Measurements from ENCODE around the gene BLNK. TPM values are rescaled to one million over a fixed set of nuclear protein-coding genes. Genes with fewer than 3 reads are reported as not detected.

The BLNK gene
- total and polyA plus RNA-seq, 2 experiments from 2014 or later = 0.11 TPM; not detected in 1

GRCh38 chr10:96269438-96270300 is 1.7 kb downstream of the BLNK start (continued):
- TF ChIP-seq ETS1 (IDR thresholded peaks at IDR 0.05) (no peak), NANOG (IDR thresholded peaks at IDR 0.05; ENCODE audit: borderline replicate concordance) (no peak), EZH2phosphoT487 (IDR thresholded peaks at IDR 0.05; ENCODE audit: unreplicated experiment) (no peak), CTCF (conservative IDR thresholded peaks at IDR 0.05; ENCODE audit: low read depth in 2 of 2) (no peak), CREB1 (CRISPR knock-in tag; IDR thresholded peaks at IDR 0.05; ENCODE audit: low read depth) (no peak), STAT1 (IDR thresholded peaks at IDR 0.05; ENCODE audit: unreplicated experiment) (no peak), JUNB (IDR thresholded peaks at IDR 0.05; ENCODE audit: unreplicated experiment) (no peak)

GRCh38 chr10:96268341-96268909 is 2.9 kb downstream of the BLNK start:
- Mint-ChIP-seq H3K27me3 (ENCODE audit: insufficient read depth, low read depth, poor library complexity) (no peaks in the 10 kb centered on the region), H3K27ac (no peak overlapping the region), H3K4me3 (no peak overlapping the region), H3K9me3 (no peaks in the 10 kb centered on the region), H3K36me3 (ENCODE audit: low read depth) (no peaks in the 10 kb centered on the region), H3K4me1 (peaks cover 5% of the 10 kb centered on the region)
- Histone ChIP-seq H3K79me2 (replicated peaks; ENCODE audit: insufficient read depth) (no peaks in the 10 kb centered on the region), H4K20me1 (replicated peaks; ENCODE audit: insufficient read depth) (no peaks in the 10 kb centered on the region), H3K4me2 (no peak overlapping the region), H3K9me2 (ENCODE audit: insufficient read depth) (peaks cover 12% of the 10 kb centered on the region), H3K4me1 (ENCODE audit: insufficient read depth) (0 out of 2 replicates have a peak, but pooled peaks cover 4% of the 10 kb centered on the region), H3K4me3 (no peak overlapping the region), H3F3A (replicated peaks; ENCODE audit: low read depth) (no peaks in the 10 kb centered on the region), H3K27ac (ENCODE audit: low read depth) (no peak overlapping the region), H2AFZ (no peak overlapping the region), H3K36me3 (ENCODE audit: insufficient read depth) (no peaks in the 10 kb centered on the region), H3K27me3 (ENCODE audit: insufficient read depth) (no peaks in the 10 kb centered on the region)
- DNase-seq (ENCODE audit: low spot score) (no peak), ATAC-seq (no peak)
- TF ChIP-seq REST (IDR thresholded peaks at IDR 0.05; ENCODE audit: unreplicated experiment) (no peak), EZH2phosphoT487 (IDR thresholded peaks at IDR 0.05; ENCODE audit: unreplicated experiment) (no peak), JUNB (IDR thresholded peaks at IDR 0.05; ENCODE audit: unreplicated experiment) (no peak), NANOG (IDR thresholded peaks at IDR 0.05; ENCODE audit: borderline replicate concordance) (no peak), ZNF114 (CRISPR knock-in tag; IDR thresholded peaks at IDR 0.05) (no peak)
